Measurements from ENCODE around the gene SMIM35.

SMIM35 gene

GRCh38 chr11:118017631-118018315 lies 69.0 kb downstream of the SMIM35 start:
- no peak for DNase-seq

GRCh38 chr11:118017111-118017510 lies 69.7 kb downstream of the SMIM35 start:
- DNase-seq: no peak

DNA sequence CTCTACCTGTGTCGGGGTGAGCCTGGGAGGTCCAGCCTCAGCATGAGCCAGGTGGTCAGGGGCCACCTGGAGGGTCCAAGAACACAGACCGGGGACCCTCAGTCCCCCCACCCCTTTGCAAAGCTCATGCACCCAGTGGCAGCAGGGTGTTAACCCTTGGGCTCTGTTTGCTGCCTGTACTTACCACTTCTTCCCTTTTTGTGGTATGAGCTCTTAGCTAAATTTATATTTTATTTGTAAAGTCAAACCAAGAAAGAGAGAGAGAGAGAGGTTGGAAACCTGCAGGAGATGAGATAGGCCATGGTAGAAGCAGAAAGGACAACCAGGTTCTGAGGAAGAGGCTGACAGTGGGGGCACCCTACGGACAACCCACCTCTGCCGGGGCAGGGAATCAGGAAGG lies 70.7 kb downstream of the SMIM35 start:
- peak; percentile 72 for DNase-seq

GRCh38 chr11:118015385-118015841 lies 71.3 kb downstream of the SMIM35 start:
- DNase-seq: peak; percentile 44

- no peak for DNase-seq
Measured at GRCh38 chr11:118014022-118014421, 72.7 kb downstream of the SMIM35 start.

- DNase-seq: peak; percentile 87
Measured at GRCh38 chr11:118012083-118012669, 74.6 kb downstream of the SMIM35 start.

GRCh38 chr11:118010738-118011461 lies 75.9 kb downstream of the SMIM35 start:
- peak; percentile 92 for DNase-seq

GRCh38 chr11:118009864-118010737 lies 76.7 kb downstream of the SMIM35 start:
- no peak for DNase-seq

GRCh38 chr11:118008271-118008911 lies 78.4 kb downstream of the SMIM35 start:
- peak; percentile 66 for DNase-seq

DNA sequence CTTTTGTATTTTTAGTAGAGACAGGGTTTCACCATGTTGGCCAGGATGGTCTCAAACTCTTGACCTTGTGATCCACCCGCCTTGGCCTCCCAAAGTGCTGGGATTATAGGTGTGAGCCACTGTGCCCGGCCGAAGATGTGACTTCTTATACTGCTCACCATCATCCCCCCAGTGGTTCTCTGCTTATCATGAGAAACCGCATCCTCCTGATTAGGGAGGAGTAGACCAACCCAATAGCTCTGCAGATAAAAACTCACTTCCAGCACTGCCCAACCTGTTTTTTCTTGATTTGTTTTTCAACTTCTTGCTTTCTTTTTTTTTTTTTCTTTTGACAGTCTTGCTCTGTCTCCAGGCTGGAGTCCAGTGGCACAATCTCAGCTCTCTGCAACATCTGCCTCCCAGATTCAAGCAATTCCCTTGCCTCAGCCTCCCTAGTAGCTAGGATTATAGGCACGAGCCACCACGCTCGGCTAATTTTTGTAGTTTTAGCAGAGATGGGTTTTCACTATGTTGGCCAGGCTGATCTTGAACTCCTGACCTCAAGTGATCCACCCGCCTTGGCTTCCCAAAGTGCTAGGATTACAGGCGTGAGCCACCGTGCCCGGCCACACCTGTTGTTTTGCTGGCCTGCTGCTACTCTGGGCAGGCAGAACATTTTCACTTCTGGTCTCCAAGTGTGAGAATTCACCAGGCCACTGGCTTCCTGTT lies 79.0 kb downstream of the SMIM35 start:
- DNase-seq: peak; percentile 44

- DNase-seq: peak; percentile 38
Measured at GRCh38 chr11:118007040-118007439, 79.7 kb downstream of the SMIM35 start.

DNA sequence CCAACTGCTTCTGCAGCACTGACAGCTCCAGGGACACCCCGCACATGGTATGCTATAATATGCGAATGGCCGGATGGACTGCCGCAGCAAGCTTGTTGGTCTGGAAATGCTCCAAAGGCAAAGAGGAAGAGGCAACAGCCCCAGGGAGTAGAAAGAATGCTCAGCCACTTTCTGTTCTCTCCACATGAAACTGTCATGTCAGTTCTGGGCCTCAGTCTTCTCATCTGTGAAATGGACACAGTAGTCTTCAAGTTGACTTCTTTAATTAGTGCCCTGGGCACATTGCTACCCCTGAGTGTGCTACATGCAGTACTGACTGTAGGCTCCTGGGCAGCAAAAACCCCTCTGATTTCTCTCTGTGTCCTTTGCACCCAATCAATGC lies 80.6 kb downstream of the SMIM35 start:
- DNase-seq: peak; percentile 21

GRCh38 chr11:118005224-118006152 lies 81.3 kb downstream of the SMIM35 start:
- no peak for DNase-seq

GRCh38 chr11:118004543-118005223 lies 82.1 kb downstream of the SMIM35 start:
- DNase-seq: no peak

- no peak for DNase-seq
Measured at GRCh38 chr11:118003456-118003855, 83.3 kb downstream of the SMIM35 start.

DNA sequence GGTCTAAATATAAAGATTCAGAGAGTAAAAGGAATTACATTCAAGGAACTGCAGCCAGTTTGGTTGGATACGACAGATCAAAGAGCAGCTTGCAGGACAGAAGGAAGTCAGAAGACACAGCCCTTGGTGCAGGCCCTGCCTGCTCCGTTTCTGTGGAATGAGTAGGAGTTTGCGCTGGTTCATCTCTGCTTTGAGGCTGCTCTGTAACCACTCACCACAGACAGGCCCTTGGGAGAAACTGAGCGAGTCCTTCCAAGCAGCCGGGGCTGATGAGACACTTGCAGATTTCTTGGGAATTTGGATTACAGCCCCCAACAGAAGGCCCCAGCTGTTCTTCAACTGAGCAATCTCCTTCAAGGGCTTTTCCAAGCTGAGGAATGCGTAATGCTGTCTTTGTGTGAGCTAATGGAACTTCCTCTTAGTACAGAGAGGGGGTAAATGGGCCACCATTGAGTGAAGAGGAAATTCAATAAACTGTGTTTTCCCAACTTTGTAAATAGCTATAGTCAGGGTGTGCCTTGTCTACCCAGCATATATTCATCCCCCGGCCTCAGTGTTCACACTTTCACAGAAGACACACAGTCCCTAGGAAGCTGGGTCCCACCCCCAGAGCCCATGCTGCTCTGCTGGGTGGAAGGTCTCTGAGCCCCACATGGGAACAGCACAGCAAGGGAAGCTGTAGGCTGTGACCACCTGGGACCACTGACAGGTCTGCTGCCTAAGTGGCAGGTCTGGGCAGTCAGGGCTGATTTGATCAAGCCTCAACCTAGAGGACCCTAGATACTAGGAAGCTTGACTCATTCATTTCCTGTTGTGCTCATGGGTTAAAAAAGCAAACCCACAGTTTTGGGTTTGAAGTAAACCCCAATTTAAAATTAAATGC lies 84.0 kb downstream of the SMIM35 start:
- DNase-seq: peak; percentile 72

DNA sequence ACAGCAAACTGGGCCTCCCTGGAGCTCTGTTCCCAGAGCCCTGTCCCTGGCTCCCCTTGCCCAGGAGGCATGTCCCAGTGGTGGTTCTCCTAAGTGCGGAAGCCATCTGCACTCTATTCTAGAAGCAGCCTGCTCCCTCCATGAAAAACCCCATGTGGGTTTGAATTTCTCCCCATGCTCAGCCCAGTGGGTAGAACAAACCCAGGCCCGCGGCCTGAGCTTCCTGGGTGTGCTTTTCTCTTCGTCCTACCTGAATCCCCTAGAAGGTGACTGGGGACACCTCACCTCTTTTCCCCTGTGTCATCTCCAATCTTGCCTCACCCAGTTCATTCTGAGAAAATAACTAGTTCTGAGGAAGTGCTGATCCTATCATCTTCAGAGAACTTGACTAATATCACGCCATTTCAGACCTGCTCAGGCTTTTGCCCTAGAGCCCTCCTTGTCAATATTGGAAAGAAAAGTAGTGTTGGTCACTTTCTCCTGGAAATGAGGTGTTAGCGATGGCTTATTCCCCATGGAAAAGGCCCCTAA lies 84.7 kb downstream of the SMIM35 start:
- DNase-seq: peak; percentile 22

- peak; percentile 7 for DNase-seq
Measured at GRCh38 chr11:118001494-118001971, 85.2 kb downstream of the SMIM35 start.

DNA sequence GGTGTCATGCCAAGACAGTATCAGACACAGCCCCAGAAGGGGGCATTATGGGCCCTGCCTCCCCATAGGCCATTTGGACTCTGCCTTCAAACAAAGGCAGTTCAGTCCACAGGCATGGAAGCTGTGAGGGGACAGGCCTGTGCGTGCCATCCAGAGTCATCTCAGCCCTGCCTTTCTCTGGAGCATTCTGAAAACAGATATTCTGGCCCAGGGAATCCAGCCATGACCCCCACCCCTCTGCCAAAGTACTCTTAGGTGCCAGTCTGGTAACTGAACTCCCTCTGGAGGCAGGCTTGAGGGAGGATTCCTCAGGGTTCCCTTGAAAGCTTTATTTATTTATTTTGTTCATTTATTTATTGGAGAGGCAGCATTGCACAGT lies 85.9 kb downstream of the SMIM35 start:
- DNase-seq: no peak
